ENCODE results near the gene EGFL7.

Gene EGFL7

GRCh38 chr9:136687721-136688223 is 25.1 kb downstream of the EGFL7 start:
- no peak for DNase-seq

- no peak for DNase-seq
These were observed 25.8 kb downstream of the EGFL7 start for GRCh38 chr9:136688274-136689107.

GRCh38 chr9:136689108-136689460 is 26.4 kb downstream of the EGFL7 start:
- no peak for DNase-seq

GRCh38 chr9:136690104-136690805 is 27.5 kb downstream of the EGFL7 start:
- no peak for DNase-seq

GRCh38 chr9:136690806-136691261 is 28.1 kb downstream of the EGFL7 start:
- no peak for DNase-seq

- DNase-seq: no peak
These were observed 28.8 kb downstream of the EGFL7 start for GRCh38 chr9:136691316-136692184.

- DNase-seq: no peak
These were observed 29.7 kb downstream of the EGFL7 start for GRCh38 chr9:136692185-136693134.

GRCh38 chr9:136693135-136693489 is 30.4 kb downstream of the EGFL7 start:
- no peak for DNase-seq

GRCh38 chr9:136693490-136694162 is 30.9 kb downstream of the EGFL7 start:
- no peak for DNase-seq

- peak; percentile 23 for DNase-seq
These were observed 31.6 kb downstream of the EGFL7 start for GRCh38 chr9:136694163-136694871.

- no peak for DNase-seq
These were observed 32.1 kb downstream of the EGFL7 start for GRCh38 chr9:136694872-136695247.

GRCh38 chr9:136695435-136695895 is 32.7 kb downstream of the EGFL7 start:
- no peak for DNase-seq

GRCh38 chr9:136695955-136696354 is 33.2 kb downstream of the EGFL7 start:
- no peak for DNase-seq

- DNase-seq: no peak
These were observed 33.8 kb downstream of the EGFL7 start for GRCh38 chr9:136696502-136696901.

GRCh38 chr9:136697146-136697820 is 34.6 kb downstream of the EGFL7 start:
- DNase-seq: no peak

GRCh38 chr9:136697821-136698526 is 35.3 kb downstream of the EGFL7 start:
- no peak for DNase-seq

- no peak for DNase-seq
These were observed 36.0 kb downstream of the EGFL7 start for GRCh38 chr9:136698635-136699246.

- peak; percentile 24 for DNase-seq
These were observed 37.6 kb downstream of the EGFL7 start for GRCh38 chr9:136700304-136700703.
